Glutamatergic neuron (in vitro differentiated cells): Measurements from ENCODE around the gene XIRP1. TPM values are rescaled to one million over a fixed set of nuclear protein-coding genes. Genes with fewer than 3 reads are reported as not detected.
A peak's percentile ranks its signal among the peaks of the same experiment; 100 is the strongest.

Experiments used
- DNase-seq: peaks from one replicate; pipeline ENCODE4 v3.0.0; 2022
- H3K27ac Mint-ChIP-seq: one replicate; pipeline ENCODE4 v1.8.0; 2020; ENCODE audit warnings: mild to moderate bottlenecking, mixed read lengths, inconsistent platforms; ENCODE audit not compliant: unreplicated experiment
- H3K27me3 Mint-ChIP-seq: one replicate; pipeline ENCODE4 v1.8.0; 2020; ENCODE audit warnings: mild to moderate bottlenecking, moderate library complexity, mixed read lengths, inconsistent platforms; ENCODE audit not compliant: unreplicated experiment
- H3K36me3 Mint-ChIP-seq: one replicate; pipeline ENCODE4 v1.8.0; 2020; ENCODE audit warnings: mild to moderate bottlenecking, mixed read lengths, inconsistent platforms; ENCODE audit not compliant: unreplicated experiment
- H3K4me1 Mint-ChIP-seq: one replicate; pipeline ENCODE4 v1.8.0; 2020; ENCODE audit warnings: mild to moderate bottlenecking, low read depth, mixed read lengths, inconsistent platforms; ENCODE audit not compliant: unreplicated experiment
- H3K4me3 Mint-ChIP-seq: one replicate; pipeline ENCODE4 v1.8.0; 2020; ENCODE audit warnings: mild to moderate bottlenecking, mixed read lengths, inconsistent platforms; ENCODE audit not compliant: unreplicated experiment
- H3K9me3 Mint-ChIP-seq: one replicate; pipeline ENCODE4 v1.8.0; 2020; ENCODE audit warnings: mild to moderate bottlenecking, moderate library complexity, mixed read lengths, inconsistent platforms; ENCODE audit not compliant: unreplicated experiment
- total RNA-seq: library from RNA; stranded (reverse); fragmentation: NEBNext Ultra II Directional; extraction: Animal tissue kit (Norgen Biotek cat#: 25700); gene quantifications from one replicate; pipeline ENCODE4 v1.2.1, GENCODE V29; 2021; ENCODE audit not compliant: unreplicated experiment
- TF ChIP-seq, protein P1 (sequence below): fragments of 200-600 bp; sonication (generic); IDR thresholded peaks from one replicate; pipeline ENCODE4 v1.5.0; 2021; ENCODE audit not compliant: partially characterized antibody, unreplicated experiment

Gene XIRP1
- total RNA-seq, 1 donor from 2014 or later, result 0.34 TPM

DNA sequence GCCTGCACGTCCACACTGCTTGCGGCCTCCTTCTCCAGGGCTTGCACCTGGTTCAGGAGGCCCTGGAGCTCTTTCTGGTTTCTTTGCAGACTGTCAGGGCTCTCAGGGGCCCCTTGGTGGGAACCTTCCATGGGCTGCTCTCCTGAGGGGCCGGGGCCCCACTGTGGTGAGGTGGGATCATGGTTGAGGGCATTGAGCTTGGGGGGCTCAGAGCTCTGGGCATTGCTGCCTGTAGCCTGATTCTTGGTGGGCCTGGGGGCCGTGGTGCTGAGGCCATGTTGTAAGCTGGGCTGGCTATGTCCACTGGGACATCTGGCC is 7.5 kb downstream of the XIRP1 start:
- Mint-ChIP-seq H3K4me1 (peaks cover 40% of the 10 kb centered on the region), H3K27ac (no peak overlapping the region), H3K9me3 (peaks cover 31% of the 10 kb centered on the region), H3K27me3 (peaks cover 24% of the 10 kb centered on the region), H3K36me3 (no peaks in the 10 kb centered on the region), H3K4me3 (no peak overlapping the region)
- TF ChIP-seq, protein P1, sequence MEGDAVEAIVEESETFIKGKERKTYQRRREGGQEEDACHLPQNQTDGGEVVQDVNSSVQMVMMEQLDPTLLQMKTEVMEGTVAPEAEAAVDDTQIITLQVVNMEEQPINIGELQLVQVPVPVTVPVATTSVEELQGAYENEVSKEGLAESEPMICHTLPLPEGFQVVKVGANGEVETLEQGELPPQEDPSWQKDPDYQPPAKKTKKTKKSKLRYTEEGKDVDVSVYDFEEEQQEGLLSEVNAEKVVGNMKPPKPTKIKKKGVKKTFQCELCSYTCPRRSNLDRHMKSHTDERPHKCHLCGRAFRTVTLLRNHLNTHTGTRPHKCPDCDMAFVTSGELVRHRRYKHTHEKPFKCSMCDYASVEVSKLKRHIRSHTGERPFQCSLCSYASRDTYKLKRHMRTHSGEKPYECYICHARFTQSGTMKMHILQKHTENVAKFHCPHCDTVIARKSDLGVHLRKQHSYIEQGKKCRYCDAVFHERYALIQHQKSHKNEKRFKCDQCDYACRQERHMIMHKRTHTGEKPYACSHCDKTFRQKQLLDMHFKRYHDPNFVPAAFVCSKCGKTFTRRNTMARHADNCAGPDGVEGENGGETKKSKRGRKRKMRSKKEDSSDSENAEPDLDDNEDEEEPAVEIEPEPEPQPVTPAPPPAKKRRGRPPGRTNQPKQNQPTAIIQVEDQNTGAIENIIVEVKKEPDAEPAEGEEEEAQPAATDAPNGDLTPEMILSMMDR, result no peak
- DNase-seq, result no peak

DNA sequence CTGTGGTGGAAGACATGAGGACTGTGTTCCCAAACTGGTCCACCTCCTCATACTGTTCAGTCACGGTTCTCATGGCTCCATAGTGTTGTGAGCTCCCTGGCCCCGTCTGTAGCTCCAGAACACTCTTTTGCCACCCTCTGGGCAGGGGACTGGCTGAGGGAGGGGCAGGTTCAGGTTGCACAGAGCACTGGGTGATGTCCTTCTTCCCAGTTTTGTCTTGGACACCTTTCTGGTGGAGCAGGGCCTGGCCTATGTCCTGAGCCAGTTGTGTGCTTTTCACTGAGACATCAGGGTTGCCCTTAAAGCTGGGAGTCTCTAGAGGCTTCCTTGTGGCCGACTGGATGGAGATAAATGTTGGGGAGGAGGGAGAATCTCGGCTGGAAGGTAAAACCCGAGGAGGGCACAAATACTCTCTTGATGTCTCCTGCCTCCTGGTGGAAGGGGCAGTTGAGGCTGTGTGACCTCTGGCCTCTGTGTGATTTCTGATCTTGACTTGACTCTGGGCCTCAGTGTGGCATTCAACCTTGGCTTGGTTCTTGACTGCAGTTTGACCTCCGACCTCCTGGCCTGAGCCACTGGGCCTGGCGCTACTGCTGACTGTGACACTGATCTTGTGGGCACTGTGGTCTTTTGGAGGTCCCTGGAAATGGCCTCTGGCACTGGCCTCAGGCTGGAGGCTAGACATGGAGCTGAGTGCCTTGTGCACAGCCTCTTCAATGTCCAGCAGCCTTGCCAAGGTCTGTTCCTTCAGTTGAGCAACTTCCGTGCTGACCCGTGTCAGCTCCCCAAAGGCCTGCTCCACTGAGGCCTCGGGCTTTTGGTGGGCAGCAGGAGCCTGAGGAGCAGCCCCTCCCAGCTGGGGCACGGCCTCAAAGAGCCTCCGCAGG is 8.1 kb downstream of the XIRP1 start:
- TF ChIP-seq, protein P1, result no peak
- peaks cover 42% of the 10 kb centered on the region for H3K4me1 Mint-ChIP-seq
- peaks cover 26% of the 10 kb centered on the region for H3K9me3 Mint-ChIP-seq
- peaks cover 24% of the 10 kb centered on the region for H3K27me3 Mint-ChIP-seq
- no peak for DNase-seq
- H3K27ac Mint-ChIP-seq, result peak overlapping the region; percentile 97
- H3K36me3 Mint-ChIP-seq, result no peaks in the 10 kb centered on the region
- no peak overlapping the region for H3K4me3 Mint-ChIP-seq

DNA sequence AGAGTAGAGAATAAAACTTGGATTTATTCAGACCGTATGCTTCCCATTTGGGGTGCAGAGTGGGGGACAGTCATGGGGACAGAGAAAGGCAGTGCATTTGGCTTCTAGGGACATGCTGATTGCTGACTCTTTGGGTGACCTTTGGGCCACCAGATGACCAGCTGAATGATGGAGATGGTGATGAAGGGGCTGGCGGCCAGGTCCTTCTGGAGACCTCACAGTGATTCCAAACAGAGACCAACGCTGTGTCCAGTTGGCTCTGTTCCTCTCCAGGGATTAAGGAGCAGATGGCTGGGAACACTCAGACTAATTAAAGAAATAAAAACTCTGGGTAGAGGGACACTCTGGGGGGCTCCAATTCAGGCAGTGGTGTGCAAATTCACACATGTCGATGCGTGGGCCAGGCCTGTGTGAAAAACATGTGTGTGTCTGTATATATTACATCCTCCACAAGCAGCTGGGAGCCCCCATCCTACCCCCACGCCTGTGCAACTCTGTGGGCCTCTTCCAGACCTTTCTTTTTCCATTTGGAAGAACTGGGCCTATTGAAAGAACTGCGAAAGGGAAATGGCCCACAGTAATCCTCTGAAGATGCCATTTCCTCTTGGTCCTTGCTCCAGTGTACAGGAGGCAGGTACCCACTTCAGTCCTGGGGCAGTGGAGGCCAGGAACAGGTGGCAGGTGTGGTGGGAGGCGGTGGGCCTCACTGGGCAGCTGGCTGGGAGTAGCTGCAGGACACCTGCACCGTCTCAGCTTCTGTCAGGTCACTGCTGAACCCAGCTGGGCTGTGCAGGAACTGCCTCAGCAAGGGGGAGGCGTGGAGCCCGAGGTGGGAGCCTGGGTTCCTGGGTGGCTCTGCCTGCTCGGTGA is 8.9 kb downstream of the XIRP1 start:
- Mint-ChIP-seq H3K4me1 (peaks cover 46% of the 10 kb centered on the region), H3K27ac (peak overlapping the region; percentile 97), H3K9me3 (peaks cover 27% of the 10 kb centered on the region), H3K4me3 (peak overlapping the region; percentile 65), H3K27me3 (peaks cover 25% of the 10 kb centered on the region), H3K36me3 (no peaks in the 10 kb centered on the region)
- TF ChIP-seq, protein P1, result no peak
- peak; percentile 47 for DNase-seq

GRCh38 chr3:39181408-39182335 is 10.7 kb downstream of the XIRP1 start:
- H3K27ac Mint-ChIP-seq, result peak overlapping the region; percentile 52
- H3K4me1 Mint-ChIP-seq, result peaks cover 51% of the 10 kb centered on the region
- TF ChIP-seq, protein P1, result no peak
- no peaks in the 10 kb centered on the region for H3K36me3 Mint-ChIP-seq
- H3K9me3 Mint-ChIP-seq, result peaks cover 25% of the 10 kb centered on the region
- no peak for DNase-seq
- H3K27me3 Mint-ChIP-seq, result peaks cover 21% of the 10 kb centered on the region
- H3K4me3 Mint-ChIP-seq, result peak overlapping the region; percentile 78
